HFFc6 (cell line): ENCODE results near the gene PACC1. TPM values are rescaled to one million over a fixed set of nuclear protein-coding genes. Genes with fewer than 3 reads are reported as not detected.
A peak's percentile ranks its signal among the peaks of the same experiment; 100 is the strongest.

Experiments
- DNase-seq: peaks from one replicate; pipeline ENCODE4 v3.0.0-alpha.2; 2018
- H3K27ac Mint-ChIP-seq: 2 replicates; pipeline ENCODE4 v1.8.0; 2020; ENCODE audit warnings: mild to moderate bottlenecking, mixed read lengths
- H3K27me3 Mint-ChIP-seq: 2 replicates; pipeline ENCODE4 v1.8.0; 2021; ENCODE audit warnings: mild to moderate bottlenecking, moderate library complexity, mixed read lengths; ENCODE audit not compliant: insufficient read depth
- H3K36me3 Mint-ChIP-seq: 2 replicates; pipeline ENCODE4 v1.8.0; 2021; ENCODE audit warnings: low read depth, mixed read lengths
- H3K4me1 Mint-ChIP-seq: 2 replicates; pipeline ENCODE4 v1.8.0; 2020; ENCODE audit warnings: low read depth, mixed read lengths
- H3K4me3 Mint-ChIP-seq: 2 replicates; pipeline ENCODE4 v1.8.0; 2020; ENCODE audit warnings: mild to moderate bottlenecking, moderate library complexity, mixed read lengths
- H3K9me3 Mint-ChIP-seq: 2 replicates; pipeline ENCODE4 v1.8.0; 2020; ENCODE audit warnings: mild to moderate bottlenecking, mixed read lengths
- CTCF ChIP-seq: fragments of 200-600 bp; sonication (generic); IDR thresholded peaks from 2 replicates; pipeline ENCODE4 v1.5.0; 2021; ENCODE audit warnings: antibody characterized with exemption, mild to moderate bottlenecking
- total RNA-seq, 6 experiments: library from RNA; stranded (reverse); fragmentation: NEBNext Ultra II Directional; extraction: Animal tissue kit (Norgen Biotek cat#: 25700); gene quantifications; 2 replicates in 1 of 6; 3 replicates in 5 of 6; pipeline ENCODE4 v1.2.3, GENCODE V29; 2021

PACC1 gene
- total RNA-seq, 6 experiments from 2014 or later = 6.9 to 7.6 (median 7.4) TPM

GRCh38 chr1:212375986-212376385, 38.7 kb downstream of the PACC1 start:
- no peaks in the 10 kb centered on the region; the same call in 1 of the 2 replicates for H3K27me3 Mint-ChIP-seq
- DNase-seq = no peak
- no peak for TF ChIP-seq CTCF
- no peaks in the 10 kb centered on the region for H3K9me3 Mint-ChIP-seq
- H3K36me3 Mint-ChIP-seq = peaks cover 16% of the 10 kb centered on the region
- H3K4me3 Mint-ChIP-seq = no peak overlapping the region
- no peaks in the 10 kb centered on the region for H3K4me1 Mint-ChIP-seq
- no peak overlapping the region for H3K27ac Mint-ChIP-seq

DNA sequence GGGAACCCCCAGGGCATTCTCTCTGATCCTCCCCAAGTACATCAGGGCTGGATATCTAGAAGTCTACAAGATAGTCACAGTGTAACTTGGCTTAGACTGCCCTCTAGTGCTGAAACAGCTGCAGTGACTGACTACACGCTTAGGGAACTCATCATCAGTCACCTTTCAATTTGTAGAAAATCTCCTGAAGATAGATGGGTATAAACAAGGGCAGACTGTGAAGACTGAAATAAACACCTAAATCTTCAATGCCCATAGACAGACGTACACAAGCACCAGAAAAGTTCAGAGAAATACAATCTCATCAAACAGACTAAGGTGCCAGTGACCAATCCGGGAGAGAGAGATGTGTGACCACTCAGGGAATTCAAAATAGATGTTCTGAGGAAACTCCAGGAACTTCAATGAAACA, 46.6 kb downstream of the PACC1 start:
- peak; percentile 93 for TF ChIP-seq CTCF
- Mint-ChIP-seq H3K36me3 (peaks cover 8% of the 10 kb centered on the region), H3K9me3 (no peaks in the 10 kb centered on the region), H3K27ac (no peak overlapping the region), H3K4me1 (peaks cover 15% of the 10 kb centered on the region), H3K27me3 (no peaks in the 10 kb centered on the region), H3K4me3 (no peak overlapping the region)
- DNase-seq = peak; percentile 79

DNA sequence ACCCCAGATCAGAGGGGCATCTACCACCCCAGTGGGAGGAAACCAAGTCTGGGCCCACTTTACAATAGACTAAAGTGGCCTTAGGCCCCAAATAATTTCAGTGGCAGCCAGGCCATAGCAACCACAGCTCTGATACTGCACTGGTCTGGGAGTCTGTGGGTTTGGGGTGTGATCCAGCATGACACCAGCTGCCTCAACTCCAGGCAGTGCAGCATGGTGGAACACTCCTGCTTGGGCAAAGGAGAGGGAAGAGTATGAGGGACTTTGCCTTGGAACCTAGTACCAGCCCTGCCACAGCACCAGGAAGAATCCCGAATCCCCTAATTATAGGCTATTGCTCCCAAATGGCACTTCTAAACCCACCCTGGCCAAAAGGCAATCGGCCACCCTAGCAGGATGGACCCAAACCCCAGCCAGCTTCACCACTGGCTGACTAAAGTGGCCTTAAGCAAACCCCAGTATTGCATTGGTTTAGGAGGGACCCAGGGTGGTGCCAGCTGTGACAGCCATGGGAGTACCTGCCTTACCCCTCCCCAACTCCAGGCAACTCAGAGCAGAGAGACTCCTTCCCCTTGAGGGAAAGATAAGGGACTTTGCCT, 47.1 kb downstream of the PACC1 start:
- Mint-ChIP-seq H3K27me3 (no peaks in the 10 kb centered on the region), H3K9me3 (no peaks in the 10 kb centered on the region), H3K27ac (peak overlapping the region; percentile 40; the same call in 1 of the 2 replicates), H3K36me3 (peaks cover 4% of the 10 kb centered on the region), H3K4me3 (no peak overlapping the region), H3K4me1 (peaks cover 15% of the 10 kb centered on the region)
- DNase-seq = no peak
- no peak for TF ChIP-seq CTCF

GRCh38 chr1:212366901-212367300, 47.8 kb downstream of the PACC1 start:
- DNase-seq = peak; percentile 13
- H3K36me3 Mint-ChIP-seq = peaks cover 7% of the 10 kb centered on the region
- no peaks in the 10 kb centered on the region for H3K9me3 Mint-ChIP-seq
- peak overlapping the region; percentile 16; the same call in 1 of the 2 replicates for H3K4me3 Mint-ChIP-seq
- H3K4me1 Mint-ChIP-seq = peaks cover 15% of the 10 kb centered on the region
- H3K27ac Mint-ChIP-seq = peak overlapping the region; percentile 40
- no peaks in the 10 kb centered on the region for H3K27me3 Mint-ChIP-seq
- no peak for TF ChIP-seq CTCF

GRCh38 chr1:212364985-212365384, 49.7 kb downstream of the PACC1 start:
- Mint-ChIP-seq H3K9me3 (no peaks in the 10 kb centered on the region), H3K27me3 (no peaks in the 10 kb centered on the region), H3K4me1 (peaks cover 15% of the 10 kb centered on the region), H3K4me3 (no peak overlapping the region), H3K36me3 (peaks cover 7% of the 10 kb centered on the region), H3K27ac (no peak overlapping the region)
- TF ChIP-seq CTCF = no peak
- no peak for DNase-seq
